ENCODE measurements around the gene FERMT1.

GRCh38 chr20:6061544-6061943 lies 61.3 kb downstream of the FERMT1 start:
- TF ChIP-seq MEF2D (CRISPR knock-in tag; IDR thresholded peaks at IDR 0.05) (no peak), ZNF605 (CRISPR knock-in tag; IDR thresholded peaks at IDR 0.05) (no peak), HINFP (CRISPR knock-in tag; IDR thresholded peaks at IDR 0.05; ENCODE audit: low read depth) (no peak), PRDM4 (CRISPR knock-in tag; IDR thresholded peaks at IDR 0.05; ENCODE audit: borderline replicate concordance) (no peak), EZH2 (conservative IDR thresholded peaks at IDR 0.05; ENCODE audit: low read depth, low read length) (no peak), POLR2A (IDR thresholded peaks at IDR 0.05; ENCODE audit: insufficient read depth in 1 of 2, low read depth in 2 of 2, low read length in 2 of 2) (no peak), KDM1A (CRISPR knock-in tag; IDR thresholded peaks at IDR 0.05) (no peak), PATZ1 (CRISPR knock-in tag; IDR thresholded peaks at IDR 0.05) (no peak), HMGXB4 (CRISPR knock-in tag; IDR thresholded peaks at IDR 0.05; ENCODE audit: borderline replicate concordance in 1 of 2, low read depth in 1 of 2) (no peak), ZNF530 (CRISPR knock-in tag; IDR thresholded peaks at IDR 0.05; ENCODE audit: low read depth) (no peak), ZNF772 (CRISPR knock-in tag; IDR thresholded peaks at IDR 0.05) (no peak), CTCF (CRISPR knock-in tag; IDR thresholded peaks at IDR 0.05) (no peak)
